ENCODE data around the gene MTCH2.

MTCH2 gene

DNA sequence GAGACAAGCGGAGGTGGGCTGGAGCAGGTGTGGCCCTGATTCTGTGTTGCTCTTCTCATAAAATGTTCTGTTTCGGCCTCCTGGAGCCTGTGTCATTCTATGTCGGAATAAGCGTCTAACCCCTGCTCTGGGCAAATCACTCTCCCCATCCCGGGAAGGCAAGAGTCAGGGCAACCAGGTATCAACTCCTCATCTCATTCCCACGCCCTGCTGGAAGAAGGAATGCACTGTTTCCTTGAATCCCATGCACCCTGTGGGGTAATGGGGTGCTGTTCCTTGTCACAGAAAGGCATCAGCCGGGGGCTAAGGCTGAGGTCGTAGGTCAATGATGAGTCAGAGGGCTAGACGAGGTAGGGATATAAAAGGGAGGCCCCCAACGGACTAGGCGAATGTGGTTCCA is 53.2 kb downstream of the MTCH2 start:
- no peak for DNase-seq

GRCh38 chr11:47587723-47588326 is 54.5 kb downstream of the MTCH2 start:
- peak; percentile 39 for DNase-seq

DNA sequence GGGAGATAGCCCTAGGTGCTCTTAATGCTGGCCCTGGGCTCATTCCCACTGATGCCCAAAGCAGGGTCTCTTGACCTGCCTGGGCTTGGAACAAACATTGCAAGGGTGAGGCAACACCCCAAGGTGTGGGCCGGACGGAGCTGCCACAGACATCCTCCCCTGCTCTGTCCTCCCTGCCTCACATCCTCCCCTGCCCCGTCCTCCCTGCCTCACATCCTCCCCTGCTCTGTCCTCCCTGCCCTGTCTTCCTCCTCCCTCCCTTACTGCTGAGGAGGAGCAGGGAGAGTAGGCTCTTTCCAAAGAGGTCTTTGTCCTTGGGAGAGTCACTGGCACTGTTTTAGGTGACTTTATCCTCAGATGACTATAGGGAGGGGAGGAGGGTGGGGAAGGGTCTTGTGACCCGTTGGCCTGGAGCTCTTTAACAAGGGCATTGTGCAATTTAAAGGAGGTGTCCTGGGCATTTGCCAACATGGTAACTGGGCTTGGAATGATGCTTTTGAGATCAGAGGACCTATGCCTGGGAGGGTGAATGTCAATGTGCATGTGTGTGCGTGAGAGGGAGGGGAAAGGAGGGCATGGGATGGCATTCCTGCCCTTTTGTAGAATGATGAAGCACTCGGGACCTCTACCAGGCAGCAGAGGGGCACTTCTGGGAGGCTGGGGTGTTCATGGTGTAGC is 55.2 kb downstream of the MTCH2 start:
- no peak for DNase-seq

- DNase-seq, result no peak
These were observed 56.1 kb downstream of the MTCH2 start, which contains the start of gene FAM180B for GRCh38 chr11:47586098-47586855. FAM180B (plus strand) TSS chr11:47586678; CDS start chr11:47586769, 91 bp downstream.

DNA sequence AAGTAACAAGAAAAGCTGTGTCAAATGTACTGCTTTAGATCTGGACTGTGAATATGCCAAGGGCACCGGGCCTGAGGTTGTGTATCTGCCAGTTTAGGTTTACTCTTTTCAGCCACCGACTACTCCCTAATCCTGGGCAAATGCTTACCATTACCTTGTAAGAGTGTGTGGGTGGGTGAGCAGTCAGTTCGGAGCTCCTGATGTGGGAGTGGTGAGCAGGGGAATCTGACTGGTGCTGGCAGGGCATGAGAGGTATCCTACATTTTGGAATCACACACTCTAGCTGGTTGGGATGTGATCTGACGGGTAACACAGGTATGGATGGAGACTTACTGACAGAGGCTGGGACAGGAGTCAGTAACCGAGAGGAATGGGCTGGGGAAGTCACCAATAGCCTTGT is 58.5 kb downstream of the MTCH2 start:
- no peak for DNase-seq

DNA sequence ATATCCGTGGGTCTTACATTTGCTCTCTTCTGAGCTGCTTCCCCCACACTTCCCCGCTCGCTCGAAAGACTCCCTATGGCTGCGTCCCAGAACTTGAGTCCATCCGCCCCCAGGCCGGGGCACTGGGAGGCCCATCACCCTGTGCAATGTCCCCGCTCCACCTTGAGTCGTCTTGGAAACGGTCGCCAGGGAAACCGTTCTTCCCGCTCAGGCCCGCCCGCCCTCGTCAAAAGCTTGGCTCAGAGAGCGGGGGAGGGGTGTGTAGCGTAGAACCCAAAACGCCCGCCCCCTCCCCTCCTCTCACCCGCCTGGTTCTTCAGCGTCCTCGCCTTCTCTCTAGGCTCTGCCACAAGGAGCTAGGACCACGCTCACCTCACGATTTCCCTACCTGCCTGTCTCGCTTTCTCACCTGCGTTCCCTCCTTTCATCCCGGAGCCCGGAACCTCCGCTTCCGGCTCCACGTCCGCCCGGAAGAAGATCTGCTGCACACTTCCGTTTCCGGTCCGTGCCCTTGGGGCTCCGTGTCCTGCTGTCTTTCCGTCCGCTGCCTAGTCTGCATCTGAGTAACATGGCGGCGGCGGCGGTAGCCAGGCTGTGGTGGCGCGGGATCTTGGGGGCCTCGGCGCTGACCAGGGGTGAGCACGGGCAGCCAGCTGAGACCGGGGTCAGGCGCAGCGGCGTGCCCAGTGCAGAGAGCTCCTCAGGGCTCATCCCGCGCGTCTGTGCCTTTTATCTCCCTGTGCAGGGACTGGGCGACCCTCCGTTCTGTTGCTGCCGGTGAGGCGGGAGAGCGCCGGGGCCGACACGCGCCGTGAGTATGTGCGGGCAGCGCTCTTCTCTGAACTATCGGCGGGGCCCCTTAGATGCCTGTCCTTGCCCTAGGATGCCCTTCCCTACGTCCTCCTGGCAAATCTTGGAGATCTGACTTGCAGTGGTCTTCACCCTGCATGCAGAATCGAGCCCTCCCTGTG is 63.5 kb downstream of the MTCH2 start, which contains the start of the genes KBTBD4 and NDUFS3:
KBTBD4 (minus strand) TSS at position 447 of the 971 bp plus-strand sequence; CDS start at position 428, 19 bp downstream.
NDUFS3 (plus strand) TSS at position 551 of the 971 bp plus-strand sequence; CDS start at position 569, 18 bp downstream.
- DNase-seq, result peak; percentile 81

GRCh38 chr11:47577460-47578041 is 64.8 kb downstream of the MTCH2 start:
- no peak for DNase-seq

GRCh38 chr11:47573321-47573720 is 69.0 kb downstream of the MTCH2 start:
- no peak for DNase-seq

- no peak for DNase-seq
These were observed 69.6 kb downstream of the MTCH2 start for GRCh38 chr11:47572715-47573255.

DNA sequence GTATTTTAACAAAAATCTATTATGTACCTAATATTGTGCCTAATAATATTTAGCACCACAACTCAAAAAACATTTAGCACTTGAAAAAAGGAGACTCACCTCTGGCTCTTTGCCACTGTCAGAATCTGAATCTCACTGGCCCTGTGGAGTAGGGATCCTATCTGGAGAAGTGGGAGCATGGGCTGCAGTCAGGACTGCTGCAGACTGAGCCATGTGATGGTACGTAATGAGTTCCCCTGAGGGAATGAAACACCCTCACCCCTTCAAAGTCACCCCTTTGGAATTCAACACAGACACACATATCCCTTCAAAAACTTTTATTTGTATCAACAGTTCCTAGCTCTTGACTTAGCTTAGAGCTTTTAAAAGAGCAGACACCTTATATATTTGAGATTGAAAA is 70.5 kb downstream of the MTCH2 start:
- DNase-seq, result no peak

DNA sequence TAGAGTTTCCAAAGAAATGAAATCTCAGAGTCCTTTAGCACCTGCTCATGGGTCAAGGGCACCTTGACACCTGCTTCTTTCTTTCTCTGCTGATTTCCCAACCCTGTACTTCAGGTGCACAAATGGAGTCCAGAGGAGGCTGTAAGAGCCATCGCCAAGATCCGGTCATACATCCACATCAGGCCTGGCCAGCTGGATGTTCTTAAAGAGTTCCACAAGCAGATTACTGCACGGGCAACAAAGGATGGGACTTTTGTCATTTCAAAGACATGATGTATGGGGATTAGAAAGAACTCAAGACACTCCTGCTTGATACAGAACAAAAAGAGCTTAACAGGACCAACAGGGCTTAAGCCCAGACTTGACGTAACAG is 71.0 kb downstream of the MTCH2 start:
- no peak for DNase-seq

DNA sequence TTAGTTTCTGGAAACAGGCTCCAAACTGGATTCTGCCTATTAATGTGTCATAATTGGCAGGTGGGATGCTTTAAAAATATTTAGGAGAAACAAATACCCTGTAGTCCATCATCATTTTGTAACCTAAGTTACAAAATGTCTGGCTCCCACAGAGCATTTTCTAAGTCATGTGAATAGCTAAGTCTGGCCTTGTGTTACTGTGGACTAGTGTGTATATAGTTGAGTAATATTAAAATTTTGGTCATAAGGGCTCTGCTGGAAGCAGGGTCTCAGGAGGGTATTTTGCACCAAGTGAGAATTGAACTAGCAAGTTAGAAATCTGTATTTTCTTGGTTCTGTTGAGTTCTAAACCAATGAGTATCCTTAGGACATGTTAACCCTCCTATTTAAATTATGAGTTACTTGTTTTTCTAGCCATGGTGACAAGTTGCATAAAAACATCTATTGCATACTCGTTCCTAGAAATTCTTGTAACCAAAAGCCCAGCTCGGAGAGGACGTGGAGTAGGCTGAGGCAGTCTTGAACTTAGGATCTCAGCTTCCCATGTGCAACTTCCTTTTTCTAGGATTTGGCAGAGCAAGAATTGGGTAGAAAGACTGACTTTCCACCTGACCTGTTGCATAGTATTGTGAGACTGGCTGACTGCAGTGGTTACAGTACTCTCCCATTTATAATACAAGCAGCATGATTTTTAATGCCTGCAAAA is 71.6 kb downstream of the MTCH2 start:
- DNase-seq, result no peak

DNA sequence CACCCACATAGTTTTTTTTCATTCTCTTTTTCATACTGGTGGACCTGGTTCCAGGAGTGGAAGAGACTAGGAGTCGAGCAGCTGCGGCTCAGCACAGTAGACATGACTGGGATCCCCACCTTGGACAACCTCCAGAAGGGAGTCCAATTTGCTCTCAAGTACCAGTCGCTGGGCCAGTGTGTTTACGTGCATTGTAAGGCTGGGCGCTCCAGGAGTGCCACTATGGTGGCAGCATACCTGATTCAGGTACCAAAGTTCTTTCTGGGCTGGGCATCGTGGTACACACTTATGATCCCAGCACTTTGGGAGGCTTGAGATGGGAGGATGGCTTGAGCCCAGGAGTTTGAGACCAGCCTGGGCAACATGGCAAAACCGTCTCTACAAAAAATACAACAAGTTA is 72.7 kb downstream of the MTCH2 start:
- DNase-seq, result no peak

Measured in CD4-positive, alpha-beta T cell treated with Interferon gamma for 1 hour (primary cell).